Fibroblast of lung (primary cell): ENCODE data around the gene RBM38.

ENCODE experiments used
- EZH2 ChIP-seq: IDR thresholded peaks from 2 replicates; pipeline ENCODE4 v1.5.1; 2012; ENCODE audit warnings: low read length, control low read depth, mild to moderate bottlenecking; ENCODE audit errors: missing control alignments
- TF ChIP-seq, protein P1 (sequence below), 2 donors: IDR thresholded peaks in 1 of 2; conservative IDR thresholded peaks in 1 of 2; 1 replicate in 1 of 2; 2 replicates in 1 of 2; pipeline ENCODE4 v1.5.1; 2011 to 2012; ENCODE audit warnings: low read length in 2 of 2, control low read depth in 1 of 2, inconsistent platforms in 1 of 2, low read depth in 1 of 2, mild to moderate bottlenecking in 1 of 2

- TF ChIP-seq, protein P1, sequence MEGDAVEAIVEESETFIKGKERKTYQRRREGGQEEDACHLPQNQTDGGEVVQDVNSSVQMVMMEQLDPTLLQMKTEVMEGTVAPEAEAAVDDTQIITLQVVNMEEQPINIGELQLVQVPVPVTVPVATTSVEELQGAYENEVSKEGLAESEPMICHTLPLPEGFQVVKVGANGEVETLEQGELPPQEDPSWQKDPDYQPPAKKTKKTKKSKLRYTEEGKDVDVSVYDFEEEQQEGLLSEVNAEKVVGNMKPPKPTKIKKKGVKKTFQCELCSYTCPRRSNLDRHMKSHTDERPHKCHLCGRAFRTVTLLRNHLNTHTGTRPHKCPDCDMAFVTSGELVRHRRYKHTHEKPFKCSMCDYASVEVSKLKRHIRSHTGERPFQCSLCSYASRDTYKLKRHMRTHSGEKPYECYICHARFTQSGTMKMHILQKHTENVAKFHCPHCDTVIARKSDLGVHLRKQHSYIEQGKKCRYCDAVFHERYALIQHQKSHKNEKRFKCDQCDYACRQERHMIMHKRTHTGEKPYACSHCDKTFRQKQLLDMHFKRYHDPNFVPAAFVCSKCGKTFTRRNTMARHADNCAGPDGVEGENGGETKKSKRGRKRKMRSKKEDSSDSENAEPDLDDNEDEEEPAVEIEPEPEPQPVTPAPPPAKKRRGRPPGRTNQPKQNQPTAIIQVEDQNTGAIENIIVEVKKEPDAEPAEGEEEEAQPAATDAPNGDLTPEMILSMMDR (conservative IDR thresholded peaks at IDR 0.05 in 1 of 2, IDR thresholded peaks at IDR 0.05 in 1 of 2; ENCODE audit: low read depth in 1 of 2, low read length in 2 of 2) = no peak
- TF ChIP-seq EZH2 = no peak
Observed at GRCh38 chr20:57411406-57412283, 20.4 kb downstream of the RBM38 start.
